Activated naive CD4-positive, alpha-beta T cell treated with anti-CD3 and anti-CD28 coated beads, Interleukin-2, amount 50 U/mL, for 16 hours (primary cell): ENCODE results near the gene FGF19.
"Not testable (repeated sequence)": the region's sequence is repeated elsewhere in the genome, so short reads cannot be mapped to it uniquely, and the experiment has no call there.

Source experiments
- DNase-seq: peaks from one replicate; pipeline ENCODE4 v3.0.0-alpha.2; 2020

The FGF19 gene

DNA sequence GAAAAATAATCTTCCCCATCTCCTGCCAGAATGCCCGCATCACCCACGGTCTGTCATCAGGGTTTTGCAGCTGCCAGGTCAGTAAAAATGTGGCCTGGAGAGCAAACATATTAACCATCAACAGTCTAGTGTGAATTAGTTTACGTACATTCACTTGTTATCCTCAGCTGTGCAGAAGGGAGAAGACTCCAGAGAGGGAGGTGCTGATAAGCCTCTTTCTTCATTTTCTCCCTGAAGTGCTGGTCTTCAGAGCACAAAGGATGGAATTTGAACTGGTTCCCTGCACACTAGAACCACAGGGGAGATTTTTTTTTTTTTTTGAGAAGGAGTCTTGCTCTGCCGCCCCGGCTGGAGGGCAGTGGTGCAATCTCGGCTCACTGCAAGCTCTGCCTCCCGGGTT lies 8.2 kb downstream of the FGF19 start:
- DNase-seq, result no peak

DNA sequence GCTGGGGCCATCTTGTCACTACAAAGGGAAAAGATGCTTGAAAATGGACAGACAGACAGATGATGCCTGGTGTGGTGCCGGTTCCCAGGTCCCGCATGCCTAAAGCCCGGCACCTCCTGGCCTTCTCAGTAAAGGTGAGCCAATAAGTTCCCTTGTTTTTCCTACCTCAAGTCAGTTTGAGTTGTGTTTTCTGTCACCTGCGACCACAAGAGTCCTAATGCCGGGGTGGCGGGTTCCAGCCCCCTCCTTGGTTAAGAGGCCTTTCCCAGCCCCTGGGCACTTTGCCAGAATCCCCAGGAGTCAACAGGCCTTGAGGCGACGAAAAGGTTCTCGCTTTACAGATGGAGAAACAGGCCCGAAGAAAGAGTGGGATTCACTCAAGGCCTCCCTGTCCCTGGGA lies 9.0 kb downstream of the FGF19 start:
- no peak for DNase-seq

DNA sequence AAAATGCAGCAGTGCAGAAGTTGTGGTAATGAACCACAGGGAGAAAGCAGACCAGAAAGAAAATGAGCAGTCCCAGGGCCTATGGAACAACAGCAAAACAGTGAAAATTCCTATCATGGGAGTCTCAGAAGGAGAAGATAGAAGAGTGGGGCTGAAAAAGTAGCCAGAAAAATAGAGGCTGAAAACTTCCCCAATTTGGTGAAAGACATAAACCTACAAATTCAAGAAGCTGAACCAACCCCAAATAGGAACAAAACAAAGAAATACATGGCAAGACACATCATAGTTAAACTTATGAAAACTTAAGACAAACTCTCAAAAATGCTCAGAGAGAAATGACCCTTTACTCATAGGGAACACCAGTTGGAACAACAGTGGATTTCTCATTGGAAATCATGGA lies 11.4 kb downstream of the FGF19 start:
- no peak for DNase-seq

DNA sequence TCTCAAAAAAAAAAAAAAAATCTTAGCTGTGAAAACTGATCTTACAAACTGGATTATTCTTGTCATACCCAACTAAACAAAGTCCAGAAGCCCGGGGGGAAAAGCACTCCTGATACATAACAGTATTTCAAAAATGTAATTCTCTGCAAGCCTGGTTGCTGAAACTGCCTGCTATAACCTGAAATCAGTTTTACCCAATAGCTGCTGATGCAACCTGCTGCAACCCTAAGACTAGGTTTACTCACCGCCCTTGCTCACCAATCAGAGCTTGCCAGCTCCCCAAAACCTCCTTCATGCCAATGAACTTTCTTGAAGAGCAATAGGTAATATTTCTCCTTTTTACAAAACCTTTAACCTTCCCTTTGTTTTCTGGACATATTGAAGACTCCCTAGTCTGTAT lies 12.4 kb downstream of the FGF19 start:
- no peak for DNase-seq

DNA sequence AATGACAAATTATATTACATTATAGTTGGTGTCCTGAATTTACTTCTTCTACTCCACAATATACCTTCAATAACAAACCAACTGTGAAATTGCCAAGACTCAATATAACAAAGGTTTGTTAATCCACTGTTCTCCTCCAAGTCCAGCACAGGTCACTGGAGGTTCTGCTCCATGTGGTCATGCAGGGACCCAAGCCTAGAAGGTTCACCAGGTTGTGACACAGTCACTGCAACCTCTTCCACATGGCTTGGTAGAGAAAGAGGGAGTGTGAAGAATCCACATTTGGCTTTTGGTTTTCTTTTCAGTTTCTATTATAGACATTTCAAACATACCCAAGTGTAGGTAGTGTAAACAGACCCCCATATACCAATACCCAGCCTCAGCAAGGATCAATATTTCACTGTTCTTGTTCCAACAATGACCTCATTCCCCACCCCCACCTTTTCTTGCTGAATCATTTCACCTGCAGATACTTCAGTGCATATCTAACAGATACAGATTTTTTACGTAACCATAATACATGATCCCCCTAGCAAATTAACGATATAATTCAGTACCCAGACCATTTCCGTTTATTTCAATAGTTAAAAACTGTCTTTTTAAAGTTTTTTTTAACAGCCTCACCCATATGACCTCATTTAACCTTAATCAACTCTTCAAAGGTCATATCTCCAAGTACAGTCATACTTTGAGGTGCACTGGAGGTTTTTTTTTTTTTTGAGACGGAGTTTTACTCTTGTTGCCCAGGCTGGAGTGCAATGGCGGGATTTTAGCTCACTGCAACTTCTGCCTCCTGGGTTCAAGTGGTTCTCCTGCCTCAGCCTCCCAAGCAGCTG lies 14.1 kb downstream of the FGF19 start:
- no peak for DNase-seq

DNA sequence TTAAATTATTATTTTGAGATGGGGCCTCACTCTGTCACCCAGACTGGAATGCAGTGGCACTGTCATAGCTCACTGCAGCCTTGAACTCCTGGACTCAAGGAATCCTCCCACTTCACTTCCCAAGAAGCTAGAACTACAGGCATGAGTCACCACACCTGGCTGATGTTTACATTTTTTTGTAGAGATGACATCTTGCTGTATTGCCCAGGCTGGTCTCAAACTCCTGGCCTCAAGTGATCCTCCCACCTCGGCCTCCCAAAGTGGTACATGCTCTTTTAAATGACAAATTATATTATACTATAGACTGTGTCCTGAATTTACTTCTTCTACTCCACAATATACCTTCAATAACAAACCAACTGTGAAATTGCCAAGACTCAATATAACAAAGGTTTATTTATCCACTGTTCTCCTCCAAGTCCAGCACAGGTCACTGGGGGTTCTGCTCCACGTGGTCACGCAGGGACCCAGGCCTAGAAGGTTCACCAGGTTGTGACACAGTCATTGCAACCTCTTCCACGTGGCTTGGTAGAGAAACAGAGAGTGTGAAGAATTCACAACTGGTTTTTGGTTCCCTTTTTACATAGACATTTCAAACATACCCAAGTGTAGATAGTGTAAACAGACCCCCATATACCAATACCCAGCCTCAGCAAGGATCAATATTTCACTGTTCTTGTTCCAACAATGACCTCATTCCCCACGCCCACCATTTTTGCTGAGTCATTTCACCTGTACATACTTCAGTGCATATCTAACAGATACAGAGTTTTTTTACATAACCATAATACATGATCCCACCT lies 15.7 kb downstream of the FGF19 start:
- not testable (repeated sequence) for DNase-seq

DNA sequence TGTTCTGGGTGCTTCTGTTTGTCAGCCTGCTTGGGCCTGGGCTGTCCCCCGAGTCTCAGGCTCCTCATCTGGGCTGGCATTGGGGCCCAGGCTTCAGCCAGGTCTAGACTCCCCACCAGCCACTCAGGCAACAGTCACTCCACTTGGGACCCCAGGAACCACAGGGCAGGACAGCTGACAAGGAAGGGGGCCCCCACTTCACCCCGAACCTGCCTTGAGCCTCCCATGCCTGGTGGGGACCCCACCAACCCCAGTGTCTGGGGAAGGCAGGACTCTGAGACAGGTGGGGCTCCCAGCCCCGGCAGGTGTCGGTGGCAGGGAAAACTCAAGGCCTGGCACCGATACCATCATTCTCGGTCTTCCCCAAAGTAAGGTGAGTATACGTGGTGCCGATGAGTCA lies 17.0 kb downstream of the FGF19 start:
- DNase-seq, result no peak

DNA sequence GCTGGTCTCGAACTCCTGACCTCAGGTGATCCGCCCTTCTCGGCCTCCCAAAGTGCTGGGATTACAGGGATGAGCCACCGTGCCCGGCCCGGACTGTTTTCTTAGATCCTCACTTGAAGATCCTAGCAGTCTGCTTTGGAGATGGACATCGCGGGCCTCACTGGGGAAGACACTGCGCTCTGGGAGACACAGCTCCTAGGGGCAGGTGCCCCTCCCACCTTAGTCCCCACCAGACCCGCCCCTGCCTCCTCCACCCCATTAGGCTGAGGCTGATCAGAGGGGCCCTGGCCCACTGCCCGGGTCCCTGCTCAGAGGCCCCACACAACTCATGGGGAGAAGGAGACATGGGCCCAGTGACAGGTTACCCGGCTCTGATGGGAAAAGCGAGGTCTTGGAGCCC lies 17.4 kb downstream of the FGF19 start:
- no peak for DNase-seq

DNA sequence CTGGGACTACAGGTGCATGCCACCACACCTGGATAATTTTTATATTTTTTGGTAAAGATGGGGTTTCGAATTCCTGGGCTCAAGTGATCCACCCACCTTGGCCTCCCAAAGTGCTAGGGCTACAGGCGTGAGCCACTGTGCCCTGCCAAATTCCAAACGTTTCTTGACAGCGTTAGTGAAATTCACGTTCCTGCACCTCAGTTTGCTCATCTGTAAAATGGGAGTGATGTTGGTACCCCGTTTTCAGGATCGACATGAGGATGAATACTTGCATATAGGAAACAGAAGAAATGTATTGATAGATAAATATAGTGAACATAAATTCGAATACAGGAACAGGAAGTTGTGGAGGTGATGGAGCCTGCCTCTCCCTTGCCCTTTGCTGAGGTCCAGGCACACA lies 18.5 kb downstream of the FGF19 start:
- DNase-seq, result no peak

DNA sequence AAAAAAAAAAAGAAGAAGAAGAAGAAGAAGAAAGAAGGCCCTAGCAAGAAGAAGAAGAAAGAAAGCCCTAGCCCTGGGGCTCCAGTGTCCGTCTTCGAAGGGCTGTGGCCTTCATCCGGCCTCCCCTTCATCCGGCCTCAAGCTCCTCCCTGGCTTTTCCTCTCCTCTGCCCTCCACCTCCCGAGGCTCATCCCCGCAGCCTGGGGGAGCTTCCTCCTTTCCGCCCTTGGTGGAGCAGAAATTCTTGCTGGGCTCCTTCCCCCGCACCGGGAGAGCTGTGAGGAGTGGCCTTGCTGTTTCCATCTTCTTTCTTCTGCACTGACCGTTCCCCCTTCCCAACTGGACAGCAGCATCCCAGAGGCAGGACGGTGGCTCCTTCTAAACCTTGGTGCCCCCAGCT lies 19.2 kb downstream of the FGF19 start:
- no peak for DNase-seq

DNA sequence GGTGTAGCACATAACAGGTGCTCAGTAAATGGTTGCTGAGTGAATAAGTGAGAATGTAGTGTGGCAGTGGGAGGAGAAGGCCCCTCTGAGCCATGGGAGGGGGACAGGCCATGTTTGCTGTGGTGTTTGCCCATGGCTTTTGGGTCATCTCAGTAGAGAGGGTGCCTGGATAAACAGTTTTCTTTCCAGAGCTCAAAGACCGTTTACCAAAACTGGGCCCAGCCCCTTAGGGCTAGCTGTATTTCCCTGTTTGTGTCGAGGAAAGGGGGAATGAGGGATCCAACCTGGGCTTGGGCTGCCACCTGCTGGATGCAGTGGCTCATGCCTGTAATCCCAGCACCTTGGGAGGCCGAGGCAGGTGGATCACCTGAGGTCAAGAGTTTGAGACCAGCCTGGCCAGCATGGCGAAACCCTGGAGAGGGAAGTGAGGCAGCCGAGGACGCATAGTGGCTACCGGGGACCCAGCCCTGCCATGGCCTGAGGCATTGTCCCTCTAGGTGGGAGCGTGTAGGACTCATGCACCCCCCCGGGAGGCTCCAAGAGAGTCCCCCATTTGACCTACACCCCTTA lies 20.0 kb downstream of the FGF19 start:
- no peak for DNase-seq

DNA sequence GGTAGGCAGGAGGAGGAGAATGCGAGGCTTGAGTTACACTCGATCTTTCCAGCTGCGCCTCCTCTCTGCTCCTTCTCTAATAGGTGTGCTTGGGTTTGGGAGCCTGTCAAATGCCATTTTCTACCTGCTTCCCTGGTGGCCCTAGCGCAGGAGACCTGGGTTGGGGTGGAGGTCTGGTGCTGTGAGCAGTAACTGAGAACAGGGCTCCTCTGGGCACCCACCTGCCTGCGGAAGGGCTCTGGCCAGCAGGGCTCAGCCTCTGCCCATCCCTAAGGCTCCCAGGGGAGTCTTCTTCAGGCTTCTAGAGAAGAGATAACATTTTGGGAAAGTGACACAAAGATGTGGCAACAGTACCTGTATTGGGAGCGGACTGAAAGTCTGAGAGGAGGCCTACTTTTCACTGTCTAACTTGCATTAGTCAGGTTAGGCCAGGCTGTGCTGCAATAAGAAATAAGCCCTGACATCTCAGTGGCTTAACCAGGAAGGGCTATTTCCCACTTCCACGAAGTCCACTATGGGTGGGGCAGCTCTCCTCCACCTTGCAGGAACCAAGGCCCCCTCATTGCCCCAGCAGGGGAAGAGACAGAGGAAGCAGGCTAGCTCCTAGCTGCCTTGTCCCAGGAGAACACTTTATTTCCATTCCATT lies 21.0 kb downstream of the FGF19 start:
- DNase-seq, result no peak

DNA sequence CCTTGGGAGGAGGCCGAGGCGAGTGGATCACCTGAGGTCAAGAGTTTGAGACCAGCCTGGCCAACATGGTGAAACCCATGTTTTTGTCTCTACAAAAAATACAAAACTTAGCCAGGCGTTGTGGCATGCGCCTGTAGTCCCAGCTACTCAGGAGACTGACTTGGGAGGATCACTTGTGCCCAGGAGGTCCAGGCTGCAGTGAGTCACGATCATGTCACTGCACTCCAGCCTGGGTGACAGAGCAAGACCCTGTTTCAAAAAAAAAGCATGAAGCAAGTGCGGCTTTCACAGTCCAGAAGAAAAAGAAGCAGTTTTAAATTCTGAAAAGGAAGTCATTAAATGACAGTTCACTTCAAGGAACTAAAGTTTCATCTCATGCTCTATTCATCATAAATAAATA lies 21.6 kb downstream of the FGF19 start:
- no peak for DNase-seq

DNA sequence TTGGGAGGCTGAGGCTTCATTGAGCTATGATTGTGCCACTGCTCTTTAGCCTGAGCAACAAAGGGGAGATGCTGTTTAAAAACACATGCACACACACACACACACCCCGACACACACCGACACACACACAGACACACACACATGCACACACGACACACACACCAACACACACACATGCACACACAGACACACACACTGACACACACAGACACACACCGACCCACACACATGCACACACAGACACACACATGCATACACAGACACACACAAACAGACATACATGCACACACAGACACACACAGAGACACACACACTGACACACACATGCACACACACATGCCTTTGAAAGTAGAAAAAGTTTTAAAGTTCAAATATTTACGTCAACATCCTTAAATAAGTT lies 23.1 kb downstream of the FGF19 start:
- no peak for DNase-seq

DNA sequence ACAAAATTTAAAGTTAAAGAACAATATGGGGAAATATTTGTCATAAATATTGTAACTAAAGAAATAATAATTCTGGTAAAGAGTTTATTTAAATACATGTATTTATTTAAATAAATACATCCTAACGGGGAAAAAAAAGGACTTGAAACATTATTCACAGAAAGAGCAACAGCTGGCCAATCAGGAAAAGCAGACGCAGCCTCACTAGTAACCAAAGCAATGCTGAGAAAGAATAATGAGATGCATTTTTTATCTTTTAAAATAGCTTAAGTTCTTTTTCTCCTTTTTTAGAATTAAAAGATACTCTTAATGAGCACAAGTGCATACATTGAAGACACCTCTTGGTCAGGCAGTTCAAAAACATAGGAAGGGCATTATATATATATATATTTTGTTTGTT lies 26.1 kb downstream of the FGF19 start:
- DNase-seq, result no peak

DNA sequence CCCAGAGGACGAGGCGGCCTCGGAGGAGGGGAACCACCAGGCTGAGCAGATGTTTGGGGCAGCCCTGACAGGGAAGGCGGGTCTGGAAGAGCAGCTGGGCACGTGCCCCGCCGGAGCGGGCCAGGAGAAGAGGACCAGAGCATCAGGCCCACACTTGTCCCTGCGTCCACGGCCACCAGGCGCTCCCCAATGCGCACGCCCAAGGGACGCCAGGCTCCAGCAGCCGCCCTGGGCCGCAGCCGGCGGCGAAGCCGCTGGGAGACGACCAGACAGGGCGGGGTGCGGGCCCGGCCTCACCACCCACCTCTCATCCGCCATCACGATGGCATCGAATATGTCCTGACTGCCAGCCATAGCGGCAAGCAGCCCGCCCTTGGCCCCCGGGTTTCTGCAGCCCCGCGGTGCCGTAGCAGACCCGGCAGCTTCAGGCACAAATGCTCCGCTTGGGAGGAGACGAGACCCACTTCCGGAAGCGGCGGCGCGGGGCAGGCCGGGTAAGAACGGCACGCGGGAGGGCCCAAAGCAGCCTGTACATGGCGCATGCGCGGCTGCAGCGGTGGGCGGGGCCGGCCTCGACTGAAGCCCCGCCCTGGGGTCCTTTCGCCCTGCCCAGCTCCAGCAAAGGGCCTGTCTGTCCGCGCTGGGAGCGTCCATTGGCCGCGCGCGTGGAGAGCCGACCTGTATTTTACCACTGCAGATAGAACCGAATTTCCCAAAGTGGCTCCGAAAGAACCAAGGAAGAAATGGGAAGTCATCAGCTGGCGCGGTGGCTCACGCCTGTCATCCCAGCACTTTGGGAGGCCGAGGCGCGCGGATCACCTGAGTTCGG lies 28.7 kb downstream of the FGF19 start, which contains the start of gene LTO1:
Gene LTO1, minus strand, starts transcription at position 468 of the 829 bp plus-strand sequence. Its CDS starts 114 bp downstream, at position 354.
- DNase-seq, result peak; percentile 94

DNA sequence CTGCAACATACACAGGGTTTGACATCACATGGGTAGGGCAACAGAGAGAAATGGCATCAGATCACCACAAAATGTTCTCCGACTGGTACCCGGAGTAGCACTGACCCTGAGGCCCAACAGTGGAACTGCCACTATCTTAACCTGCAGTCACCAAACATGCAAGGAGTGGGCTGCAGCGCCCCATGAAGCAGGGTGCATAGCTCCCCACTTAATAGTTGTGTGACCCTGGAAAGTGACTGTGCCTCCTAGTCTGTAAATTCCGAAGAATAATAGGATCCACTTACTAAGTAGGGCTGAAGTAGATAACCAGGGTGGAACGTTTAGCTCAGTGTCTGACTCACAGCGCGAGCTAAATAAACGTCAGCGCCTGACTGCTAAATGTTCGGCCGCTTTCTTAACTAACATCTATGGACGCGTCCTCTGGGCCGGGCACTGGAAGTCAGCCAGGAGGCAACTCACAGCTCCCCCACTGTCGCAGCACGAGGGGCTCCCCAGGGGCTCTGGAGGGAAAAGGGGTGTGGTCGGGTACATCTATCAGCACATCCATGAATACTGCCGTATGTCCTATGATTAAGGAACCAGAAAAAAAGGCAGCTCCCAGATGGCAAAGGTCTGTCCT lies 29.4 kb downstream of the FGF19 start:
- peak; percentile 22 for DNase-seq

DNA sequence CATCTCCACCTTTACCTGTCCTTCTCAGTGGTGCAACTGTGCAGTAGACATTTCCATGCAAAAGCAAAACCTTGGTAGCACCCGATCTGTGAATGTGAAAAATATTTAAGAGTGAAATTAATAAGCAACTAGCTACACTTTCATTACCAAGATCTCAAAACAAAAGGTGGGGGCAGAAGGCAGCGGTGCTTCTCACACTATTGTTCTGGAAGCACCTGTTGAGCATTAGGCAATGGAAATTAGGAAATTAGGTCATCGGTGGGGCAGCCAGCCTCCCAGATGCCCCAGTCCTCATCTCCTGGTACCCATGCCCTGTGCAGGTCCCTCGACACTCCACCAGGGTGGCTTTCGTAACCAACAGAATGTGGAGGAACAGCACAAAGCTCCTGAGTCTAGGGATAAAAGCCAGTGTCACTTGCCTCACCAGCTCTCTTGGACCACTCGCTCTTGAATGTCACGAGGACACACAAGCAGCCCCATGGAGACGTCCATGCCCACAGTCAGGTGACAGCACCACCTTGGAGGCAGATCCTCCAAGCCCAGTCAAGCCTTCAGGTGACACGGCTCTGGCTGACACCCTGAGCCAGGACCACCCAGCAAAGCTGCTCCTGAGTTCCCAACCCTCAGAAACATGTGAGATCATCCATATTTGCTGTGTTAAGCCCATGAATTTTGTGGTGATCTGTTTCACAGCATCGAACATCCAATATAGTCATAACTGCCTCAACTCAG lies 31.9 kb downstream of the FGF19 start:
- no peak for DNase-seq

DNA sequence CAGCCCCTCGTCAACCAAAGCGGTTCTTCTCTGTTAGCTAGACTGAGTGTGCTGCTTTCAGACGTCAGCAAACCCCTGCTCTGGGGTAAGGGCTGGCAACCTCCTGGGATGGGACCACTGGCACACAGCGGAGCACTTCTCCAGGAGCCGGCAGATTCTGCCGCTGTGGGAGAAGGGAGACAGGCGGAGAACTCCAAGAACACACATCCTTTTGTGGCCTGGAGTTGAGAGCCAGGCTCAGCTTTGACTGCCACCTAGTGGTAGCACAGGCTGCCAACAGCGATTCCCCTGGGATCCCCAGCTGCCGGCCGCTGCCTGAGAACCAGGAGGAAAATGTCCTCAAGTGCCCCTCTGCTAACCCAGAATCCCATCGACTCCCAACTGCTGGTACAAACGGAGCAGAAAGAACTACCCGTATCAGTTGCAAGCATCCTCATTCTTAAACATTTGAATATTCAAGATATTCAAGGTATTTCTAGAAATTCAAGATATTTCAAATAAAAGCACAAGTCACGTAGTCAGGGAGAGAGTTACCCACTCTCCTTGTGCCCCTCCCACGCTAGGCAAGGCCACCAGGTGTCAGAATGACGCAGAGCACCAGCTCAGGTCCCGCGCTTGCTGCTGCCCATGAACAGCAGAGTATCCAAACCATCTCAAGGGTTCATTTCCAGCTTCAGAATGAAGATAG lies 33.5 kb downstream of the FGF19 start:
- peak; percentile 56 for DNase-seq

DNA sequence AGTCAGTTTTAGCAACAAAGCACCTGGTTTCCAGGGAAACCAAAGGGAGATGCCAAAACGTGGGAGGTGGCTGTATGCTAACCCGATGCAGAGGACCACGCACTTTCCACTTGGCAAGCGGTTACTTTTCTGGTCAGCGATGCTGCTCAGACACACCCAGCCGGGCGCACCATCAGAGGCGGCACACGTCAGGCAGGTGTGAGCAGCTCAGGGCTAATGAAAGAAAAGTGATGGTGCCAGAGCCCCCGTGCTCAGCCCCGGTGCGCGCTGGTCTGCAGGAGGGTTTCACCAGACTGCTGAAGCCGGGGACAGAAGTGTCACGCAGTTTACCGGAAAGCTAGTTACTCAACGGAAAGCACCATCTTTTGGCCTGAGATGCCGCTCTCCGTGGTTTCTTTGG lies 34.3 kb downstream of the FGF19 start:
- no peak for DNase-seq
